Measurements from ENCODE around the gene SCN2B.

GRCh38 chr11:118154641-118155040 lies 21.8 kb downstream of the SCN2B start:
- TF ChIP-seq, protein P1, sequence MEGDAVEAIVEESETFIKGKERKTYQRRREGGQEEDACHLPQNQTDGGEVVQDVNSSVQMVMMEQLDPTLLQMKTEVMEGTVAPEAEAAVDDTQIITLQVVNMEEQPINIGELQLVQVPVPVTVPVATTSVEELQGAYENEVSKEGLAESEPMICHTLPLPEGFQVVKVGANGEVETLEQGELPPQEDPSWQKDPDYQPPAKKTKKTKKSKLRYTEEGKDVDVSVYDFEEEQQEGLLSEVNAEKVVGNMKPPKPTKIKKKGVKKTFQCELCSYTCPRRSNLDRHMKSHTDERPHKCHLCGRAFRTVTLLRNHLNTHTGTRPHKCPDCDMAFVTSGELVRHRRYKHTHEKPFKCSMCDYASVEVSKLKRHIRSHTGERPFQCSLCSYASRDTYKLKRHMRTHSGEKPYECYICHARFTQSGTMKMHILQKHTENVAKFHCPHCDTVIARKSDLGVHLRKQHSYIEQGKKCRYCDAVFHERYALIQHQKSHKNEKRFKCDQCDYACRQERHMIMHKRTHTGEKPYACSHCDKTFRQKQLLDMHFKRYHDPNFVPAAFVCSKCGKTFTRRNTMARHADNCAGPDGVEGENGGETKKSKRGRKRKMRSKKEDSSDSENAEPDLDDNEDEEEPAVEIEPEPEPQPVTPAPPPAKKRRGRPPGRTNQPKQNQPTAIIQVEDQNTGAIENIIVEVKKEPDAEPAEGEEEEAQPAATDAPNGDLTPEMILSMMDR (IDR thresholded peaks at IDR 0.05), result no peak
- no peak for TF ChIP-seq POLR2A (IDR thresholded peaks at IDR 0.05)

Measured in uterus (tissue), 2 donors.